ENCODE results near the gene GEMIN5. TPM values are rescaled to one million over a fixed set of nuclear protein-coding genes. Genes with fewer than 3 reads are reported as not detected.

The GEMIN5 gene
- total RNA-seq: 13.8 and 14.7 TPM in 2 replicates

GRCh38 chr5:154937718-154938466 lies at the start of gene GEMIN5:
Gene GEMIN5, minus strand, starts transcription at chr5:154938211. Its CDS starts 78 bp downstream, at chr5:154938133.

GRCh38 chr5:154940772-154941620 lies 3.0 kb upstream of the GEMIN5 start, which contains the start of gene MRPL22:
Gene MRPL22, plus strand, starts transcription at chr5:154941073. Its CDS starts 38 bp downstream, at chr5:154941111.

GRCh38 chr5:154858297-154858971 lies 79.6 kb downstream of the GEMIN5 start, which contains the start of gene CNOT8:
Gene CNOT8, plus strand, starts transcription at chr5:154858627. Its CDS starts 4,652 bp downstream, at chr5:154863279.

GRCh38 chr5:154850255-154851062 lies 87.6 kb downstream of the GEMIN5 start, which contains the start of gene FAXDC2:
Gene FAXDC2, minus strand, starts transcription at chr5:154850603. Its CDS starts 12,425 bp downstream, at chr5:154838178.

Other genes starting within 250 kb of the GEMIN5 start
- gene LARP1, start 182.8 kb downstream of the GEMIN5 start, total RNA-seq: 42.4 and 56.7 TPM in 2 replicates
- 8.5 and 19.9 TPM in 2 replicates for gene FAXDC2, start 87.6 kb downstream of the GEMIN5 start, total RNA-seq
- 60.3 and 66.1 TPM in 2 replicates for gene CNOT8, start 79.6 kb downstream of the GEMIN5 start, total RNA-seq
- 42.2 and 45.6 TPM in 2 replicates for gene MRPL22, start 2.9 kb upstream of the GEMIN5 start, total RNA-seq
- under 0.01 TPM in 1 of 2 replicates, not detected in the other for gene KIF4B, start 75.5 kb upstream of the GEMIN5 start, total RNA-seq

All from myometrial cell (primary cell).